22Rv1 (cell line): ENCODE results near the gene USP30.
A peak's percentile ranks its signal among the peaks of the same experiment; 100 is the strongest.

Source experiments
- H3K27ac ChIP-seq: fragments of 450-650 bp; 2 replicates; pipeline ENCODE4 v1.5.1; 2017
- ZFX ChIP-seq: fragments of 450-650 bp; IDR thresholded peaks from 2 replicates; pipeline ENCODE4 v1.6.1; 2017; ENCODE audit warnings: antibody characterized with exemption, borderline replicate concordance
- TF ChIP-seq, protein P1 (sequence below): fragments of 450-650 bp; IDR thresholded peaks from 2 replicates; pipeline ENCODE4 v1.5.1; 2017; ENCODE audit warnings: mild to moderate bottlenecking

USP30 gene

DNA sequence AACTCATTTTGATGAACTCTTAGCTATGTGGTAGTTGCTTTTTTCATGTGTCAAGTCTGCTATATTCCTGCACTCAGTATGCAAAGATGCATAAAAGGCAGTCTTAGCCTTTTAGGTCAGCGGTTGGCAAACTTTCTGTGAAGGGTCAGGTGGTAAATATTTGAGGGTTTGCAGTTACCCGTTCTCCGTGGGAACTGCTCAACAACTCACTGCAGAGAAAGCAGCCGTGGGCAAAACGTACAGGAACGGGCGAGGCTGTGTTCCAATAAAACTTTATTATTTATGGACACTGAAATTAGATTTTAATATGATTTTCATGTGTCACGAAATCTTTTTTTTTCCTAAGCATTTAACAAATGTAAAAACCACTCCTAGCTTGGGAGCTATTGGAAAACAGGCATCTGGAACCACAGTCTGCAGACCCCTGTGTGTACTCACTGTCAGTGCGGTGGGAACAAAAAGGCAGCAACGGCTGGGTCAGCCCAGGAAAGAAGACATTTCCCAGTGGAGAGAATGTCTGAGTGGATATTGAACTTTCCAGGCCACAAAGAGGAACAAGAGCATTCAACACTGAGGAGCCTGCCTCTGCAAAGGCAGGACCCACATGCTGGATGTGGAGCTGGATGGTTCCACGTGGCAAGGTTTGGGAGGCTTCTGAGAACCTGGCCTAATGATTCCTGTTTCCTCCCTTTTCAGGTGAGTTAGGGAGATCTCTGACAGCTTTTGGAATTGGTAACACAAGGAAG lies 60.5 kb downstream of the USP30 start:
- H3K27ac ChIP-seq = peak overlapping the region; percentile 35
- no peak for TF ChIP-seq ZFX
- TF ChIP-seq, protein P1, sequence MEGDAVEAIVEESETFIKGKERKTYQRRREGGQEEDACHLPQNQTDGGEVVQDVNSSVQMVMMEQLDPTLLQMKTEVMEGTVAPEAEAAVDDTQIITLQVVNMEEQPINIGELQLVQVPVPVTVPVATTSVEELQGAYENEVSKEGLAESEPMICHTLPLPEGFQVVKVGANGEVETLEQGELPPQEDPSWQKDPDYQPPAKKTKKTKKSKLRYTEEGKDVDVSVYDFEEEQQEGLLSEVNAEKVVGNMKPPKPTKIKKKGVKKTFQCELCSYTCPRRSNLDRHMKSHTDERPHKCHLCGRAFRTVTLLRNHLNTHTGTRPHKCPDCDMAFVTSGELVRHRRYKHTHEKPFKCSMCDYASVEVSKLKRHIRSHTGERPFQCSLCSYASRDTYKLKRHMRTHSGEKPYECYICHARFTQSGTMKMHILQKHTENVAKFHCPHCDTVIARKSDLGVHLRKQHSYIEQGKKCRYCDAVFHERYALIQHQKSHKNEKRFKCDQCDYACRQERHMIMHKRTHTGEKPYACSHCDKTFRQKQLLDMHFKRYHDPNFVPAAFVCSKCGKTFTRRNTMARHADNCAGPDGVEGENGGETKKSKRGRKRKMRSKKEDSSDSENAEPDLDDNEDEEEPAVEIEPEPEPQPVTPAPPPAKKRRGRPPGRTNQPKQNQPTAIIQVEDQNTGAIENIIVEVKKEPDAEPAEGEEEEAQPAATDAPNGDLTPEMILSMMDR = no peak

DNA sequence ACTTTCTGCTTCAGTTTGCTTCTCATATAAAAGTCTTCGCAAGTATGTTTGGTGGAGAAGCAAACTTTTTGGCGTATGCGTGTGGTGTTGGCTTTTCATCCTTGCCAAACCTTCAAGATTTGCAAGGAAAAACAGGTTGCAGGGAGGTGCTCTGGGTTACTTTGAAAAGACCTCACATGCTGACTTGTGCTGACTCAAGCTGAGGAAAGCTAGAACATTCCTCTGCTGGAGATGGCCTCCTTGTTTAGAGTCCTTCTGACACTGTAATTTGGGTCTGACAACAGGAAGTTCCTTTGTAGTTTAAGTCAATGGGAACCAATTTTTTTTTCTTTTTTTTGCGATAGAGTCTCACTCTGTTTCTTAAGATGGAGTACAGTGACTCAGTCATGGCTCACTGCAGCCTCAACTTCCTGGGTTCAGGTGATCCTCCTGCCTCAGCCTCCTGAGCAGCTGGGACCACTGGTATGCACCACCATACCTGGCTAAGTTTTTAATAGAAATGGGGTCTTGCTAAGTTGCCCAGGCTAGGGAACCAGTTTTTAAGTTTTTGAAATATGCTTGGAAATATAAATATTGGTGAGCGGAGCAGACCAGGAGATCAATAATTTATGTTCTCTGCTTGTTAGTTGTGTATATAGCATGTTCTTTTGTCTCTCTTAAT lies 61.4 kb downstream of the USP30 start:
- TF ChIP-seq, protein P1 = no peak
- no peak for TF ChIP-seq ZFX
- 0 out of 2 replicates have a peak overlapping the region, but pooled peaks have one; percentile 35 for H3K27ac ChIP-seq

DNA sequence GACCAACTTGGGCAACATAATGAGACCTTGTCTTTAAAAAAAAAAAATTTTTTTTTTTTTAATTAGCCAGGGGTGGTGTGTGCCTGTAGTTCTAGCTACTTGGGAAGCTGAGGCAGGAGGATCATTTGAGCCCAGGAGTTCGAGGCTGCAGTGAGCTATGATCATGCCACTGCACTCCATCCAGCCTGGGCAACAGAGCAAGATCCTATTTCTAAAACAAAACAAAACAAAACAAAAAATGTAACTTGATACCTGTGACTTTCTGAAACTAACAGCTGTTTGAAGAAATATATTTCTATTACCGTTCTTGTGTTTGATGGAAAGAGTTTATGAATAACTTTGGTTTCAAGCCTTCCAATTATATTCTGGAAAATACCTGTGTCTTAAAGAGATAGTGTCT lies 62.3 kb downstream of the USP30 start:
- H3K27ac ChIP-seq = no peak overlapping the region

DNA sequence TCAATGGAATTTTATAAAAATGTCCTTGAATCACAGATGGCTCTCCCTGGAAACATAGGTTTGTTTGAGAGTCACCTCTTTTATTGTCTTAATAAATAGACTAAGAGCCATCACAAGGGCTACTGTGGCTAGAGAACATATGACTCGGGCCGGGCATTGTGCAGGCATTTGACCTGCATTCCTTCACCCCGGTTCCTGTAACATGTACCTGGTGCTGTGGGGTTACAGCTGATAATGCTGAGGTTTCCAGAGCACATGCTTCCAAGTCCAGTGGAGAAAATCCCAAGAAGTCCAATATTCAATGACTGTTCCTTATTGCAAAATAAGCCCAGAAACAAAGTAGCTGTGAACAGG lies 63.0 kb downstream of the USP30 start:
- TF ChIP-seq ZFX = no peak
- TF ChIP-seq, protein P1 = no peak
- no peak overlapping the region for H3K27ac ChIP-seq

More for the DNA sequence above, 62.3 kb downstream of the USP30 start:
- no peak for TF ChIP-seq ZFX
- TF ChIP-seq, protein P1 = no peak

DNA sequence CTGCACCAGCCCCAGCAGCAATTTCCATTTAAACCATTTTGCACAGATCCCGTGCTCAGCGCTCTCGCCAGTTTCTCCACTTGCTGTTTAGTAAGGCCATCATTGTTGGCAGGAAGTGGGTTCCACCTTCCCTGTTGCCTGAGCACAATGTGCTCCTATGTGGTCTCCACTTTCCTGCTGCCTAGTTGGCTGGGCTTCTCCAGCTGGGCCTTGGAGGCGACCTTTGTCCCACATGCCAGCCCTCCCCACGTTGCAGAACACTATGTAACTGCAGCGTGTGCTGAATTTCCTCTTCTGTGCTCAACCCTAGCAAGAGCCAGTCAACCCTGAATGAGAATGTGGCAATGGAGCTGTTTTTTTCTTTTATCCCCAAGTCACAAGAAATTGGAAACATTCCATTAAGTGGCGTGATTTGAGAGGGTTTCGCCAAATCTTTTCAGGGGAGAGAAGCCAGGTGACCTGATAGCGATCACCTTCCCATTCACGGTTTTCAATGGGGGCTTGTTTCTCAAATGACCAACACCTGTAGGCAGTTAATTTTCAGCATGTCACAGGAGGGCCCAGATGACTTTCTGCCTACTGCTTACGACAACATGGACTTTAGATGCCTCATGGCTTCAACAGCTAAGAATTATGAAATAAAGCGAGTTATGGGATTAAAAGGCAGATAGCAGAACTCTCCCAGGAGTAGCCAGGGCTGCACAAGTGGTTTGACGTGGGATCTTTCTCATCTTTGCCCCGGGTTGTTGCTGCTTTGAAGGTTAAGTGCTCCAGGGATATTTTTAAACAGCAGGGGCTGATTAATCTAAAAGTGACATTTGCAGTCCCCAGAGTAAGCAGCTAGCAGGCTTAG lies 63.6 kb downstream of the USP30 start, which contains the start of gene ACACB:
ACACB (plus strand) TSS at position 830 of the 853 bp plus-strand sequence. CDS start 22,819 bp downstream, outside the sequence.
- no peak within 1 kb of the TSS for H3K27ac ChIP-seq
- no peak for TF ChIP-seq ZFX
- TF ChIP-seq, protein P1 = no peak

DNA sequence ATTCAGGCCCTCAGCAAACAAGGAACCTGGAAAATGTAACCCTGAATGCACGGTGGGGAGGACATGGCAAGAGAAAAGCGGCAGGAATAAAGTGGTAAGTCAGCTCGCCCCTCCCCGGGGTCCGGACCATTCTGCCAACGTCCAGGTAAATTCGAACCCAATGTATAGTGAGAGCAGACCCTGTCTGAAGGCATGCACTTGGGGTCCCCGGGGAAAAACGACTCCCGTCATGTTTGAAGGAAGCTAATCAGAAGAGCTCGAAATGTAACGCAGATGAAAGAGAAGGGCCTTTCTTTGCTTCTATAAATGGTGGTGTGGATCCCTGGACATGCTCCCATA lies 64.2 kb downstream of the USP30 start:
- H3K27ac ChIP-seq = no peak overlapping the region
- no peak for TF ChIP-seq ZFX
- TF ChIP-seq, protein P1 = no peak

DNA sequence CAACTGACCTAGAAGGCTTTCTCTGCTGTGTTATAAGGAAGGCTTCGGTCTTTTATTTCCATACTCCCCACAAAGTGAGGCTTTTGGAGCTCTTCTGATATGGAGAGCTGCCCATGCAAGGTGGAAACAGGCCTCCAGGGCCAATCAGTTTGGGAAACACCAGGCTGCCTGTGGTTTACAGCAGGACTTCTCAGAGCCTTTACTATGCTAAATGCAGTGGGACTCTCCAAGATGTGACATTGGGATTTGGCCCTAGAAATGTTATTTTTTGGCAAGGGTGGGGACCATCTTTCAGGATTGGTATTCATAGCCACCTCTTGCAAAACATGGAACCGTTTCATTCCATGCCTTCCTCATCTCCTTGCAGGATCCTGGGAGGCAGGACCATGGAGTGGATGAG lies 67.7 kb downstream of the USP30 start:
- TF ChIP-seq, protein P1 = no peak
- no peak for TF ChIP-seq ZFX
- no peak overlapping the region for H3K27ac ChIP-seq
